IPS-11a (cell line): Measurements from ENCODE around the gene ATG5.
"Not testable (repeated sequence)": the region's sequence is repeated elsewhere in the genome, so short reads cannot be mapped to it uniquely, and the experiment has no call there.

ENCODE experiments used
- H3K4me3 ChIP-seq: one replicate; pipeline ENCODE4 v1.5.1; 2013; ENCODE audit warnings: low read depth, low read length, control low read depth

Gene ATG5

GRCh38 chr6:106160189-106160588 lies 165.4 kb downstream of the ATG5 start:
- H3K4me3 ChIP-seq, result no peak overlapping the region

- no peak overlapping the region for H3K4me3 ChIP-seq
Measured at GRCh38 chr6:106159531-106159940, 166.0 kb downstream of the ATG5 start.

- H3K4me3 ChIP-seq, result no peak overlapping the region
Measured at GRCh38 chr6:106158816-106159215, 166.7 kb downstream of the ATG5 start.

DNA sequence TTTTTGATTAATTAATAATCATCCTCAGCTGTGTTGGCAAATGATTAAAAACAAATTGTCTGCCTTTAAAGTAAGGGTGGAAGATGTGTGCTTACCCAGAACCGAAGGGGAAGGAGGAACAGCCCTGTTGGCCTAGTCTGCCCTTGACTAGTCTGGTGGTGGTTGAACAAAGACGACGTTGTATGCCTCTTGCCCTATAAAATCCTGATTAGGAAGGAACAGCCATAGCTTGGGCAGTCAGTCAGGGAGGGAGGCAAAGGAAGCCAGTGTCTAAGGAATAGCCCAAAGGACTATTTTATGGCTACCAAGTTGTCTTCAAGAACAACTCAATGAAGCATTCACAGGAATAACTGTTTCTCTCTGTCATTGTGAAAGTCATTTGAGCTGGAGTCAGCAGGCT lies 168.7 kb downstream of the ATG5 start:
- no peak overlapping the region for H3K4me3 ChIP-seq

DNA sequence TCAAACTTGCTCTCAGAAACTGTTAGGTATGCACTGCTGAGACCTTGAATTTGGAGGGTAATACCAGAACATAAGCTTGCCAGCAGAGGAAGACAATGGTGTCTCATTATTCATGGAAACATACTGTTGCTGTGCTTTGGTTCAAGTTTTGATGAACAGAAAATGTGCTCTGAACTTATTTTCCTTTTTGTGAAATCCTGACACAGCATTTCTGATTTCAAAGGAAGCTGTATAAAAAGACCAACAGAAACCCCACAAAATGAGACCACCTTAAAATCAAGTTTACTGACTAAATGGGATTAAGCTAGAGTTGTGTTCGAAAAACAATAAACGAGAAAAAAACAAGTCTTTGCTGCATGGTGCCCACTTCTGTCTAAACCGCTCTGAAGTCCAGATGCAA lies 169.1 kb downstream of the ATG5 start:
- H3K4me3 ChIP-seq, result no peak overlapping the region

DNA sequence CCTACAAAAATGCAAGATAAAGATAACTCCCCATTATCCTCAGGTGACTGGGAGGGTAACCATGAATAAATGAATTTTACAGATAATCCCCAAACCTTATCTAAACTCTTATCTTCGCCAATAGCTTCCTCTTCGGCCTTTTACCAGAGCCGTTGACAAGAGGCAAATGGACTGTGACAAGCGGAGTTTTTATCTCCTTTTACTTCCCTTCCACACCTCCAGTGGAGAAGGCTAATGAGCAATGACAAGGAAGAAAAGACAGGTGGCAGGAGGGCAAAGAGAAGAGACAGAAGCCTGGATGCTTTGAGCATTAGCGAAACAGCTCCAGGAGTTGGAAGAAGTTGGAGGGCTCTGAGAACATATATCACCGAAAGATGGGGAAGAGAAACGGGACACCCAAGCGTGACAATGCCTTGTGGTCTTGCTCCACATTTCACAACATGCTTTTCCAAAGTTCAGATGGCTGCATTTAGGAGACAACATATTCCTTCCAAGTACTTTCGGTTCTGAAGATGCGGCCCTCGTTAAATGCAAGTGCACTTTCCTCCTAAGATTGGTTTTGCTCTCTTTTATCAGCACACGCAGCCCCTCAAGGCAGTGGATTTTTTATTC lies 170.2 kb downstream of the ATG5 start:
- H3K4me3 ChIP-seq, result no peak overlapping the region

DNA sequence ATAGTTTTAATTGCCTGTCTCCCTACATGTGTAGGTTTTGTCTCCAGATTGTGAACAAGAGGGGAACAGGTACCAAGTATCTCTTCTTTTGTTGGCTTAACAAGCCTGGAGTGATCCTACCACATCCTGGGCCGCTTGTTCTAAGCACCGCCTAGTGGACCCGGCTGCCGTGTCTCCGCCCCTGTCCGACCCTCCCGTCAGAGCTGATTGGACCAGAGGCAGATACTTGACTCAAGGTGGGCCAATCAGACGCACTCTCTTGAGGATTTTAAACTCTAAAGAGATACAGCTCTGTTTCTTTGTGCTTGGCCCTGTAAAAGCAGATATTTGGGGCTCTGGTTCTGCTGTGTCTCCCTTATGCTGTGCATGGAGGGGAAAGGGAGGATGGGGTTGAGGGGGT lies 171.2 kb downstream of the ATG5 start:
- no peak overlapping the region for H3K4me3 ChIP-seq

- no peak overlapping the region for H3K4me3 ChIP-seq
Measured at GRCh38 chr6:106152952-106153351, 172.6 kb downstream of the ATG5 start.

GRCh38 chr6:106152476-106152875 lies 173.1 kb downstream of the ATG5 start:
- H3K4me3 ChIP-seq, result not testable (repeated sequence)

DNA sequence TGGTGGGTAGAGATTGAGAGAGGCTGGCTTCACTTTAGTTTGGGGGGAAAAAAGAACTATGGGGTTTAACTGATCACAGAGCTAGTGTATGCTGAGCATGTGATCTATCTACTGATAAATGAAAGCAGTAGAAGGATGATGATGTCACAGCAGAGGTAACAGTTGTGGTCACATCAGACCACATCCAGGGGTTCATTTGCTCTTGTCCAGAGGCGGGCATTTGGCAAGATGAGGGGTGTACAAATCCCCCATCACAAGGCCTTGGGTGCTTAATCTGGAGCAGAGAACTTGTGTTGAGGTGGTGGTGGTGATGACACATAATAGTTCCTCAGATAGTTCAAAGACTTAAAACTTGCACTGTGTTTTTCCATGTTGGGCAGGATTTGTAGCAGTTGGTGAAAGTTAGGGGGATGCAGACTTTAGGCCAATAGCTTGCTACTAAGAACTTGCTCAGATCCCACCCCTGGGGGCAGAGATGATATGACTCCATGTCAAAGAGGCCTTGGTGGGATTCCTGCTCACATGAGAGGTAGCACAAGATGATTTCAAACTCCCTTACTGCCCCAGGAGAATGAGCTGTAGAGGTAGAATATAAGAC lies 176.0 kb downstream of the ATG5 start:
- no peak overlapping the region for H3K4me3 ChIP-seq

DNA sequence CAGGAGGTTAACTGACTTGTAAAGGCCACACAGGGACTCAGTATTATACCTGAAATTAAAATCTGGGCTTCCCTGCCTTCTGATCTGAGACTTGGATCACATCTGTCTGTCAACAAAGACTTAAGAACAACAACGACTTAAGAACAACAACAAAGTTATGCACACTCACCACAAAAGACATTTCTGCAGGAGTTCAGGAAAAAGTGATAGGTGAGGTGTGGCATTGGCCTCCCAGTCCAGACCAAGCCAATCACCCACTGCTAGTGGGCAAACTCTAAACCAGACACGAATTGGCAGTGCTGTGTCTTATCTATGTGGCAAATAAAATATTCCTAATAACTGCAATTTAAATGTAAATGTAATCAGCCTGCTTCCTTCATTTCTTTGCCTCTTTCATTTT lies 178.1 kb downstream of the ATG5 start:
- H3K4me3 ChIP-seq, result no peak overlapping the region

DNA sequence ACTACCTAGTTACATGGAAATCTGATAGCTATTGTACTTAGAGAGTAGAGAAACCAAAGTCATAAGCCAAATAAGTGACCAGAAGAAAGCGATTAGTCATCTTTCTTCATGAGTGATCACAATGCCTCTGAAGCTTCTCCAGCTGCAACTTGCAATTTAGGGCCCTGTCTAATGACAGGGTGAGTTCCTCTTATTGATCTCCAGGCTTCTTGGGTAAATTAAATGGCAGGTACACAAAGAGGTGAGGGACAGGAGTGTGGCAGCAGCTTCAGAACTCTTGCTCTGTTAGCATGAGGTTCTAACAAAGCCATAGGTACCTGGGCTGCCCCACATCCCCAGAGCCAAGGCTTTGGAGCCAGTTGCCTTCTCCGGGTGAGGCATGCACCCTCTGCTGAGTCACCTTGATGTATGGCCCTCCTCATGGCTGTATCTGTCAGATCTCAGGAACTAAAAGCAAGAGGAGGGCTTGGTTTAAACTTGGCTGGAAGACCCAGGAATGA lies 178.7 kb downstream of the ATG5 start:
- no peak overlapping the region for H3K4me3 ChIP-seq

GRCh38 chr6:106145741-106146227 lies 179.8 kb downstream of the ATG5 start:
- no peak overlapping the region for H3K4me3 ChIP-seq

DNA sequence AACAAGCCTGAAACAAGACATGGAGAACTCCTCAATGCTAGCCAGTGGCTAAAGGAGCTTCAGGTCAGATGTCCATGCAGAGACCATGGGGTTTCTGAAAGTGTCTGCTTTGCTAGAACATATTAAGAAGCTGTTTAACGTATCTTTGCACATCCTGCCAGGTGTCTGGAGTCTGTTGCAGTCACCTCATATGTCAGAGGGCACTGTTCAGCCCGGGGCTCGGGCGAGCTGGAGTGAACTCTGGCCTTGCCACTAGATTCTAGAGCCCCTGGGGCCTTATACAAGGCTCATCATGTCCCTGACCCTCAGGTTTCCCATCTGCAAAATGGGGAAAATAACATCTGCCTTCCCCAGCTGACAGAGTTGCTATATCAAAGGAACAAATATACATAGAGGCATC lies 180.4 kb downstream of the ATG5 start:
- H3K4me3 ChIP-seq, result no peak overlapping the region

DNA sequence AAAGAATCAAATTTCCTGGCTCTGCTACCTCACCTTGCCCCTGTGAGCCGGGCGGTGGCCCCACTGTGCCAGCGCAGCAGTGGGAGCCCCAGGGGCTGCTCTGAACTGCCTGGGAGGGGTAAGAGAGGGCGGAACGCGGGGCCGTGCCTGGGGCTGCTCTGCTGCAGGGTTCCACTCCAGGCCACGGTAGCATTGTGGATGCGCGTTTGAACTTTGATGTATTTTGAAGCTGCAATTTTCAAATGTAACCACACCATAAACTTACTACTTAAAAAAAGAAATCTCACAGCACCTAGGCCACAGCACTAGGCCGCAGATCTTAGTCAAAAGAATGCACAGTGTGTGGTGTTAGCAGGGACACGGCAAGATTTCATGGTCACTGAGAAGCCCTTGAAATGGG lies 181.9 kb downstream of the ATG5 start:
- no peak overlapping the region for H3K4me3 ChIP-seq

- no peak overlapping the region for H3K4me3 ChIP-seq
Measured at GRCh38 chr6:106142876-106143431, 182.6 kb downstream of the ATG5 start.

- H3K4me3 ChIP-seq, result no peak overlapping the region
Measured at GRCh38 chr6:106141441-106142237, 183.9 kb downstream of the ATG5 start.

DNA sequence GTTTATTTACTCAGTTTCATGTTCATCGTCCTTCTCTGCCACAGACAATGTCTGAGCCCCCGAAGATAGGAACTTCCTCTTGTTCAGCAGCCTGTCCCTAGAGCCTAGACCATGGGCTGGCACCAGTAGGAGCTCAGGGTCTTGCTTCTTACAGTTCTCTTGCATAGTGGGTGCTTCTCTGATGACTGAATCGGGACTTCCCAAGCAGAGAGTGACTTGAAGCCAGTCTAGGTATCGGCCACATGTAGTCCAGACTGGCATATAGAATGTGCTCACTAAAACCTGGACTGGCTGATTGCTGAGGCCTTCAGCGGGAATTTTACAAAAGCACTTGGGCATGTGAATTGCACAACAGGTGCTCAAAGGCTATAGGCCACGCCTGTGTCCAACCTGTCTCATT lies 187.4 kb downstream of the ATG5 start:
- no peak overlapping the region for H3K4me3 ChIP-seq

GRCh38 chr6:106136845-106137244 lies 188.7 kb downstream of the ATG5 start:
- no peak overlapping the region for H3K4me3 ChIP-seq

- H3K4me3 ChIP-seq, result no peak overlapping the region
Measured at GRCh38 chr6:106135911-106136571, 189.5 kb downstream of the ATG5 start.
